ENCODE measurements around the gene TSEN2. TPM values are rescaled to one million over a fixed set of nuclear protein-coding genes. Genes with fewer than 3 reads are reported as not detected.

The TSEN2 gene
- total RNA-seq, 4 donors from 2014 or later: 20.9 to 47.6 (median 30.1) TPM

DNA sequence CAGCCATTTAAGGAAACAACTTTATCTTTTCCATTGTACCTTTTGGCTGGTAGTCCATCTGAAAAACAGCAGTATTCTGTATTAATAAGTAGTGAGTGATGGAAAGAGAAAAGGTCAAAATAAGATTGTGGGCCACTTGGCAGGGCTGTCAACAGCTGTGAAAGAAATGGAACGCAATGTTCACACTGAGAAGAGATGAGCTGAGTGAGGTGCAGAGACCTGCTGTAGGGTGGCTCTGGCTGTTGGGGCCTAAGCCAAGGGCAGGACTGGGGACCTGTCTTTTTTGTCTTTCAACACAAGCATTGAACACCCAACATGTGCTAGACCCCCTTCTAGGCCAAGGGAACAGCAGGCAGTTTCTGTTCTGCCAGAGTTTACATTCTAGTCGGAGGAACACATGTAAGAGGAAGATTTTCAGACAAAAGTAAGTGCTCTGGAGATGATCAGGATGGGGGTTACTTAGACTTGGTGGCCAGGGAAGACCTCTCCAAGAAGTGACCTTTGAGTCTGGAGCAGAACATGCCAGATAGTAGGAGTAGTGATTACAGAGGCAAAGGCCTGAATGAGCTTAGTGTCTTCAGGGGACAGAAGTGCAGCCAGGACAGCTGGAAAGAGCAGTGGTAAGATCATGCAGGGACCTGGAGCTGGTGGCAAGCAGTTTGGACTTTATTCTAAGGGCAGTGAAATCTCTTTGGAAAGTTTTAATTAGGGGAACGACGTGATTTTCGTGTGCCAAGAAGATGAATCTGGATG lies 29.6 kb downstream of the TSEN2 start:
- Histone ChIP-seq H3K9me3 (no peaks in the 10 kb centered on the region), H3K27me3 (no peaks in the 10 kb centered on the region), H3K36me3 (no peaks in the 10 kb centered on the region), H3K4me3 (no peak overlapping the region), H3K27ac (no peak overlapping the region), H3K4me1 (no peaks in the 10 kb centered on the region)
- in situ Hi-C loops (cut with MboI; ENCODE audit: low pct_ligation_motif_present in 1 of 4, low pct_unique_long_range_greater_than_20kb in 1 of 4, low sequenced_read_pairs in 3 of 4) (no loop called here), intact Hi-C loops (cut with DNase I; ENCODE audit: low total_unique reads) (no loop called here)
- no peak for TF ChIP-seq POLR2A (IDR thresholded peaks at IDR 0.05)
- TF ChIP-seq, protein P1, sequence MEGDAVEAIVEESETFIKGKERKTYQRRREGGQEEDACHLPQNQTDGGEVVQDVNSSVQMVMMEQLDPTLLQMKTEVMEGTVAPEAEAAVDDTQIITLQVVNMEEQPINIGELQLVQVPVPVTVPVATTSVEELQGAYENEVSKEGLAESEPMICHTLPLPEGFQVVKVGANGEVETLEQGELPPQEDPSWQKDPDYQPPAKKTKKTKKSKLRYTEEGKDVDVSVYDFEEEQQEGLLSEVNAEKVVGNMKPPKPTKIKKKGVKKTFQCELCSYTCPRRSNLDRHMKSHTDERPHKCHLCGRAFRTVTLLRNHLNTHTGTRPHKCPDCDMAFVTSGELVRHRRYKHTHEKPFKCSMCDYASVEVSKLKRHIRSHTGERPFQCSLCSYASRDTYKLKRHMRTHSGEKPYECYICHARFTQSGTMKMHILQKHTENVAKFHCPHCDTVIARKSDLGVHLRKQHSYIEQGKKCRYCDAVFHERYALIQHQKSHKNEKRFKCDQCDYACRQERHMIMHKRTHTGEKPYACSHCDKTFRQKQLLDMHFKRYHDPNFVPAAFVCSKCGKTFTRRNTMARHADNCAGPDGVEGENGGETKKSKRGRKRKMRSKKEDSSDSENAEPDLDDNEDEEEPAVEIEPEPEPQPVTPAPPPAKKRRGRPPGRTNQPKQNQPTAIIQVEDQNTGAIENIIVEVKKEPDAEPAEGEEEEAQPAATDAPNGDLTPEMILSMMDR (IDR thresholded peaks at IDR 0.05): no peak
- TF ChIP-seq EP300 (IDR thresholded peaks at IDR 0.05; ENCODE audit: low read depth): no peak
- TF ChIP-seq POLR2AphosphoS5 (IDR thresholded peaks at IDR 0.05): no peak
- DNase-seq: no peak
- WGBS, 2 donors (ENCODE audit: low coverage in 1 of 2): 50 to 95% methylated on average over 1 to 5 of the region's 5 CpGs

DNA sequence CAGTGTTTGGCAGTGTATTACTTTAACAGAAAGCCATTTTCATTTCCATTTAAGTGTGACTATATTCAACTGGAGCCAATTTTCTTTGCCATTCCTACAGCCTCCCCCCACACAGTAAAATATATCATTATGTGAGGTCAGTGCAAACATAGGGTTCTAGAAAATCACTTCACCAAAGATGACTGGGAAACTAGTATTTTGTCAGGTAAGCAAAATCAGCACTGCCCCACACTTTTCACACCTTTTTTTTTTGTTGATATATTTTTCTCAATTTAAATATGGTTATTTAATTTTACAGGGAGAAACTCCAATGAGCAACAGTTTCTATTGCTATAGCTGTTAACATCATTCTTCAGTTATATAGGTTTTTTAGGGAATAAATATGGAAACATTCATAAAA lies 31.4 kb downstream of the TSEN2 start:
- in situ Hi-C loops (cut with MboI; ENCODE audit: low pct_ligation_motif_present in 1 of 4, low pct_unique_long_range_greater_than_20kb in 1 of 4, low sequenced_read_pairs in 3 of 4) (no loop called here), intact Hi-C loops (cut with DNase I; ENCODE audit: low total_unique reads) (no loop called here)
- Histone ChIP-seq H3K4me1 (no peaks in the 10 kb centered on the region), H3K27ac (no peak overlapping the region), H3K4me3 (no peak overlapping the region), H3K36me3 (no peaks in the 10 kb centered on the region), H3K27me3 (no peaks in the 10 kb centered on the region), H3K9me3 (no peaks in the 10 kb centered on the region)
- DNase-seq: no peak
- TF ChIP-seq EP300 (IDR thresholded peaks at IDR 0.05; ENCODE audit: low read depth) (no peak), POLR2A (IDR thresholded peaks at IDR 0.05) (no peak), POLR2AphosphoS5 (IDR thresholded peaks at IDR 0.05) (no peak)
- TF ChIP-seq, protein P1 (IDR thresholded peaks at IDR 0.05): no peak

DNA sequence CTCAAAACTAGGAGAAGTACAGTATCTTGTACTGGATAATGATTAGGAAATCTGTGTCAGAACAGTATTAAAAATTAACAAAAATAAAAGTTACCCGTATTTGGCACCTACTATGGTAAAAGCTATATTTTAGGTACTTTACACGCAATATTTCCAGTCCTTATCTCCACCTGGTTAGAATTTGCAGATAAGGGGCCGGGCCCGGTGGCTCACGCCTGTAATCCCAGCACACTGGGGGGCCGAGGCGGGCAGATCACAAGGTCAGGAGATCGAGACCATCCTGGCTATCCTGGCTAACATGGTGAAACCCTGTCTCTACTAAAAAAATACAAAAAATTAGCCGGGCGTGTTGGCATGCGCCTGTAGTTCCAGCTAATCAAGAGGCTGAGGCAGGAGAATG lies 32.6 kb downstream of the TSEN2 start:
- no peak overlapping the region for H3K4me3 ChIP-seq
- intact Hi-C loops (cut with DNase I; ENCODE audit: low total_unique reads) (no loop called here), in situ Hi-C loops (cut with MboI; ENCODE audit: low pct_ligation_motif_present in 1 of 4, low pct_unique_long_range_greater_than_20kb in 1 of 4, low sequenced_read_pairs in 3 of 4) (no loop called here)
- DNase-seq: no peak
- H3K4me1 ChIP-seq: no peaks in the 10 kb centered on the region
- no peaks in the 10 kb centered on the region for H3K9me3 ChIP-seq
- no peaks in the 10 kb centered on the region for H3K36me3 ChIP-seq
- no peak overlapping the region for H3K27ac ChIP-seq
- TF ChIP-seq EP300 (IDR thresholded peaks at IDR 0.05; ENCODE audit: low read depth) (no peak), POLR2AphosphoS5 (IDR thresholded peaks at IDR 0.05) (no peak), POLR2A (IDR thresholded peaks at IDR 0.05) (no peak)
- TF ChIP-seq, protein P1 (IDR thresholded peaks at IDR 0.05): no peak
- H3K27me3 ChIP-seq: no peaks in the 10 kb centered on the region
- WGBS, 2 donors (ENCODE audit: low coverage in 1 of 2): 86 to 96% methylated on average over 8 to 11 of the region's 11 CpGs

DNA sequence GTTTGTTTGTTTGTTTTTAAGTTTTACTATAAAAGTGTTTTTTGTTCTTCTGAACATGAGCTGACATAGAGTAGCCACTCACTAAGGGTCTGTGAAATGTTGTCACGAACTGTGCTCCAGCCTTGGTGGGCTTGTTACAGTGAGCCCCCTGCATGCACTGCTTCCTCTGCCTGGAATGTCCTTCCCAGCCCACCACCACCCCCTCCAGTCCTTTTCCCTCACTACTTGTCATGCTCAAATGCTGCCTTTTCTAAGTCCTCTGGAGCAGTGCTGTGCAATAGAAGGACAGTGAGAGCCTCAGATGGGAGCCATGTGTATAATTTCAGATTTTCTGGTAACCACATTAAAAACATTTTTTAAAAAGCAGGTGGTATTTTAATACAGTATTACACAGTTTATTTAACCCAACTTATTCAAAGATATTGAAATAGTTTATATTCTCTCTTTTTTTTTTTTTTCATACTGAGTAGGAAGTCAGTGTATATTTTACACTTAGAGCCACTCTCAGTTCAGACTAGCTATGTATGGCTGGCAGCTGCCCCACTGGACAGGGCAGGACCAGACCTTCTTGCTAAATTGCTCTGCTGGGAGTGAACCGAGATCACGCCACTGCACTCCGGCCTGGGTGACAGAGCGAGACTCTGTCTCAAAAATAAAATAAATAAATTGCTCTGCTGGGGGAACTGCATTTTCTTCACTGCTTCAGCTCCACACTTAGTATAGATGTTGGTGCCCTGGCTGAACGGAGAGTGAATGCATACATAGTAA lies 34.2 kb downstream of the TSEN2 start:
- H3K4me3 ChIP-seq: no peak overlapping the region
- TF ChIP-seq EP300 (IDR thresholded peaks at IDR 0.05; ENCODE audit: low read depth) (no peak), POLR2A (IDR thresholded peaks at IDR 0.05) (no peak), POLR2AphosphoS5 (IDR thresholded peaks at IDR 0.05) (no peak)
- TF ChIP-seq, protein P1 (IDR thresholded peaks at IDR 0.05): no peak
- no peaks in the 10 kb centered on the region for H3K27me3 ChIP-seq
- H3K4me1 ChIP-seq: no peaks in the 10 kb centered on the region
- H3K27ac ChIP-seq: no peak overlapping the region
- intact Hi-C loops (cut with DNase I; ENCODE audit: low total_unique reads): no loop called here
- no peaks in the 10 kb centered on the region for H3K36me3 ChIP-seq
- in situ Hi-C loops (cut with MboI; ENCODE audit: low pct_ligation_motif_present in 1 of 4, low pct_unique_long_range_greater_than_20kb in 1 of 4, low sequenced_read_pairs in 3 of 4): no loop called here
- DNase-seq: no peak
- no peaks in the 10 kb centered on the region for H3K9me3 ChIP-seq
- WGBS, 2 donors (ENCODE audit: low coverage in 1 of 2): 87 to 100% methylated on average over 1 to 6 of the region's 6 CpGs

All from transverse colon (tissue), 4 donors.